Astrocyte of the hippocampus (primary cell): ENCODE data around the gene PDZRN4.
"Not testable (repeated sequence)": the region's sequence is repeated elsewhere in the genome, so short reads cannot be mapped to it uniquely, and the experiment has no call there.

ENCODE experiments used
- DNase-seq: peaks from one replicate; pipeline ENCODE4 v3.0.0; 2011; ENCODE audit warnings: low read depth, low spot score

The PDZRN4 gene

DNA sequence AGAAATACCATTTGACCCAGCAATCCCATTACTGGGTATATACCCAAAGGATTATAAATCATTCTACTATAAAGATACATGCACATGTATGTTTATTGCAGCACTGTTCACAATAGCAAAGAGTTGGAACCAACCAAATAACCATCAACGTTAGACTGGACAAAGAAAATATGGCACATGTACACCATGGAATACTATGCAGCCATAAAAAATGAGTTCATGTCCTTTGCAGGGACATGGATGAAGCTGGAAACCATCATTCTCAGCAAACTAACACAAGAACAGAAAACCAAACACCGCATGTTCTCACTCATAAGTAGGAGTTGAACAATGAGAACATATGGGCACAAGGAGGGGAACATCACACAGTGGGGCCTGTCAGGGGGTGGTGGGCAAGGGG, 97.3 kb downstream of the PDZRN4 start:
- DNase-seq: not testable (repeated sequence)

DNA sequence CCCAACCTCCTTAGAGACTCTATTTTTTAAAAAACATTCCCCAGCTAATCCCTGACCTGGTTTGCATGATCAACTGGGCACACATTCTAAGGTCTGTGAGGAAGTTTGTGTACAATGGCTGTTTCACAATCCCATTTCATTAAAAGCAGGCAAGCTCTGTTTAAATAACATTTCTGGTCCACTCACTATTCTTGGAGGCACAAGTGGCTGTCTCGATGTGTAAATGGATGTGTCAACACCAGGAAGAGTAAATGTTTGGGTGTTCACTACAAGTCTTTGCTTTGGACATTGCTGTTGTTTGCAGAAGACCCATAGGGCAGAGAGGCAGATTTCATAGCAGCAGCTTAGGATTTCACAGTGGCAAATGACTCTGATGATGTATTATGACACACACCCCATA, 98.3 kb downstream of the PDZRN4 start:
- DNase-seq: no peak

DNA sequence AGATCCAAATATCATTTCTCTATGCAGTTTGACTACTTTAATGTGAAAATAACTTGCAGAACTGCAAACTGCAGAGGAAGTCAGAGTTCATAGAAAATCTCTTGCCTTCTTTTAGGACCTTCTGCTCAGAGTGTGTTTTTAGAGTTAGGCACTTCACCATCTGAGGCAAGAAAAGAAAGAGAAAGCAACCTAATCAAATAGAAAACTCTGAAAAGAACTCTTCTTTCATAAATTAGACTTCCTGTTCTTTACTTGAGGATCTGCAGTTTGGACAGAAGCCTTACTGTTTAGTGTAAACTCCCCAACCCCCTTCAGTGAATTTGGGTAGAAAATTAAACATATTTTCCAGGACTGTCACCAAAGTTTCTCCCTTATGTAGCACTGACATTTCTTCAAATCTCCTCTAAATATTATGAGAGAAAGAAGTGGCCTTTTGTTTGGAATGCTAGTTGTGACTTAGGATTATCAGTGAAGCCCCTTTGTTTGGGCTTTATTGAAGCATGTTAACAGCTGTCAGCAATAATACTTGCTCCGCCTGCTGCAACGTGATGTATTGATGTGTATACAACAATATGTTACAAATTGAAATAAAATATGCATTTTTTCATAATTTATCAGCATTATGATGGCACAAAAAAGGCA, 99.5 kb downstream of the PDZRN4 start:
- DNase-seq: no peak

DNA sequence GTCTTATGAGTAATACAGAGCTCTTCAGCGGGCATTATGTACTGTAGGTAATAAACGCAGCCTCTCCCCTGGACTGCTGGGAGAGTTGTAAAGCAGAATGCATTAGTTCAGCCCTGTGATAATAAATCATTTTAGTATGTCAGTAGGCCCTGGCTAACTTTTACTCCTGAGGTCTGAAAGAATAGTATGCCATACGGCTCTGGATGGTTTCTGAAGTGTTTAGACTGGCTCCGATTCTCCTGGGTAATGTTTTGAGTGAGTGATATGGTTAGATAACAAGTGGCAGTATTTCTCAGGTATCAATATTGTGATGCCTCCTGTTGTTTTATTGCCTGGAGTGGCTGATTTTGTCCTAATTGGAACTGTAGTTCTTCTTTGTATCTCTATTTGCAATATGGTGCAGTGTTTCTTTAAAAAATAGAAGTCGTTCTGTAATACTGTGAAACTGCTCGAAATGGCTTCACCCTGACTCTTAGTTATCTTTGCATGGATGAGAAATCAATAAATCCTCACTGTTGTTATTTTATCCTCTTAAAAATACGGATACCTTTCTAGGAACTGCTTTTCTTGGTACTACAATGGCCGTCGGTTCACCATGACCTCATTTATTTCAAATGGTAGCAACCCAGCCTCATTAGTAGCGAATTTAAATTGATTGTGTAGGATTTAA, 100.2 kb downstream of the PDZRN4 start:
- no peak for DNase-seq

DNA sequence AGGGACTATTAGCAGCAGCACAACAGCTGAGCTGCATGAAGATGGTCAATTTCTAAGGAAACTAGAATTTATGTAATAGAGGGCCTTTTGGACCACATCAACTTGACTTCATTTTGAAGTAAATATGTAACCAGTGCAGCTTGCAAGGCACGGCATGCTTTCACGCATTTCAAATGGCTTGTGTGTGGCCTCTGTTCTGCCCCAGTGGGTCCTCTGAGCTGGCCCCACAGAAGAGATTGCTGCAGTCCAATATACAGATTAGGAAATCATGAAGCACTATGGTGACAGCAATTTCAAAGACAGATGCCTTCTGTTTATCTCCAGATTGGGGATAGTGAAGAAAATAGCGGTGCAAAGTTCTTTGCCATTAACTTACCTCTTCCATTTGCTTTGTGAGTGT, 101.4 kb downstream of the PDZRN4 start:
- no peak for DNase-seq

DNA sequence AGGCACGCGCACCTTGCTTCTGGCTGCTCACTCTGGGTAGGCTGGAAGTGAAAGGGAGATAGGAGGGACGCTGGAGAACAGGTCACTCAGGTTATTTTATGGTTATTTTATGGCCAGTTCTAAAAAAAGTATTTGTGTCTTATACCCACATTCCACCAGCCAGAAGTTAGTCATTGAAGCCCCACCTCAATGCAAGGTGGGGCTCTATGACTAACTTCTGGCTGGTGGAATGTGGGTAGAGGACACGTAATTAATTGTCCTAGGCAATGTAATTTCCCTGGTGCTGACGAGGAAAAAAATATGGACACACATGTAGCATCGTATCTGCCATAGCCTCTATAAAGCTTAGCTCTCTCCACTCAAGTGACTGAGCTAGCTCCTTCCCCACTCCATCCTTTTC, 104.9 kb downstream of the PDZRN4 start:
- DNase-seq: no peak

DNA sequence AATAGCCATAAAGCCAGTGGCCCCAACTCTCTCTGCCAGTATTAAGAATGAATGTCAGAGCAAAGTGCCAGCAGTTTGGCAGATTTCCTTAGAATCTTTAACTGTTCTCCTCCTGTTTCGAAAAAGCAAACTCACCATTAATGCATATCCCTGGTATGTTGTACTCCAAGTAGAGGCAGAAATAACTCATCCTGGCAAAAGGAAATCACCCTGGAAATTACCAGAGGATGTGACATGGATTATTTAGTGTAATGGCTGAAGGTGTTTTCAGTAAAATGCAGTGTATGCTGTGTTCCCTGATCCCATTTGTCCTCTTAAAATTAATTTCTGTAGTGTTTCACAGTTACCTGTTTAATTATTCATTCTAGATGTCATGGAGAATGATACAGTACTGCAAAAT, 105.3 kb downstream of the PDZRN4 start:
- DNase-seq: no peak

DNA sequence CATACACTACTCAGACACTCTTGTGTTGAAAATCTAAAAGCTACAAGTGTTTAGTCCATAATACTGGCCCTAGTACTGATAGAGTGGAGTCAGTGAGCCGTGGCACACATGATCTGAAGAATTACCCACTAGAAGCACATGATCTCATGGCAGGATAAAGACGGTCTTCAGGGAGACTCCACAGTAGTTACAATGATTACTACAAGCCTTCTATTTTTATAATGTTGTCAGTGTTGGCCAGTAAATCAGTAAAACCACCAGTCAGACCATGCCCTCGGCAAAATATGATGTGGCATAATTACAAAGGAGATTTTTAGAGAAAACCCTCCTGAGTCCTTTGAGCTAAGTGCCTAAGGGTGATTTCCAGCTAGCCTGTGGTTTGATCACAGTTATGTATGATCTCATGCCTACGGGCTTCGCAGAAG, 114.9 kb downstream of the PDZRN4 start:
- DNase-seq: no peak

DNA sequence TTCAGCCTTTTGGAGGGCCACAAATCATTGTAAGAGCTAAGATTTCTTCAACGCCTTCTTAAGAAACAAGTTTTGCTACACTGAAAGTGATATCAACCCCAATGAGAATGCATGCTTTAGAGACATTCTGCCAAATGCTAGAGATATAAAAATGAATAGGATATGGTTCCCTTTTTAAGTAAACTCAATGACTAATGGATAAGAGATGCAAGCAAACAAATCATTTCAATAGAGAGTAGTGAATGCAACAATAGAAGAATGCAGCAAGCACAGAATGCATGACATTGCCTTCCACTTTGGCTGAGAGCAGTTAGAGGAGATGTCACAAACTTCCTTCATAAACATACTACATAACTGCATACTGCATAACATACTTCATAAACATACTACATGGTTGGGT, 116.4 kb downstream of the PDZRN4 start:
- DNase-seq: peak; percentile 10

DNA sequence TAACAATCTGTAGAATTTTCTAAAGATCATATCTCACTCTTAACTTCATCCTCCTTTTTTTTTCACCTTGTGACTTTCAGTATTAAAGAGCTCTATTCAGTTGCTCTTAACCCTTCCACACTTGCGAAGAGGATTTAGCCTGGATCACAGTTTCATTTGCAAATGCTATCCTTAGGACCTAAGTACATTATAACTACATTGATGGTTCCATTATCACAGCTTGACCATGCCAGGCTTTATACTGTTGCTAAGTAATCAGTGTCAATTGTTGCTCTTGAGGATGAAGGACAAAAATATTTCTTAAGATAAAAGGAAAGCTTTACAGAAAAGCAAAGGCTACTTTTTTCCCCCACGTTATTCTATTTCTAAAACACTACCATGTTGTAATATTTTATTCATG, 122.2 kb downstream of the PDZRN4 start:
- DNase-seq: no peak

DNA sequence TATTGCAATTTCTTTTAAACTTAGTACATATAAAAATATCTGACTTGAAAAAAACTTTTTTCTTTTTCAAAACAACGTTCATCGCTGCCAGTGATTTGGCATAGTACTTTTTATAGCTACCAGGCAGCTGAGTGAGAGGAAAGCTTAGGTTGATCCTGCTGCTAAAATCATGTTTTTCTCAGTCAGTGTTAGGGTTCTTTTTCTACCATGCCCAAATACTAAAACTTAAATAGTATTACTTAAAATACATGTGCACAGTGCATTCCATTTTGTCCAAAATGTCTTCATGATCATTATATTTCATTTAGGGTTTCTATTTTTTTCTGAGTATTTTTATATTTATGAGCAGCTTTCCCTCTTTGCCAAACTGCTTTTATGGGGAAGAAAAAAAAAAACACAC, 123.8 kb downstream of the PDZRN4 start:
- no peak for DNase-seq

DNA sequence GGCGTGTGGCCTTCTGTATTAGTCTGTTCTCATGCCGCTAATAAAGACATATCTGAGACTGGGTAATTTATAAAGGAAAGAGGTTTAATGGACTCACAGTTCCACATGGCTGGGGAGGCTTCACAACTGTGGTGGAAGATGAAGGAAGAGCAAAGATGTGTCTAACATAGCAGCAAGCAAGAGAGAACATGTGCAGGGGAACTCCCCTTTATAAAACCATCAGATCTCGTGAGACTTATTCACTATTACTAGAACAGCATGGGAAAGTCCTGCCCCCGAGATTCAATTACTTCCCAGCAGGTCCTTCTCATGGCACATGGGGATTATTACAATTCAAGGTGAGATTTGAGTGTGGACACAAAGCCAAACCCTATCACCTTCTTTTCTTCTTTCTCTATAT, 124.3 kb downstream of the PDZRN4 start:
- DNase-seq: not testable (repeated sequence)

DNA sequence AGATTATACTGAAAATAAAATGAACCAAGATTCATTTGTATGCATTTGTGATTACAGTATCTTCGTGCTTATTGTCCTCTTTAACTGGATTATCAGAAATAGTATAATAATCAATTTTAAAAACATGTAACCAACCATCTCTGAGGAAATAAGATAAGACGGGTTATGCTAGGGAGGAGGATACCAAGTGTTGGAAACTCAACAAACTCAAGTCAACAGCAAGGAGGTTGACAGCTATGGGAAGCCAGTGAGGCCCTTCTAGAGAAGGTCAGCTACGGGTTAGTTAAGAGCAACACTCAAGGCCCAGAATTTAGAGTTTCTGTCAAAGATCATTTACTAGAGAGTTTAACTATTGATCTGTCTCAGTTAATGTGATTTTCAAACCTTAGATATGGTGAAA, 137.2 kb downstream of the PDZRN4 start:
- no peak for DNase-seq

DNA sequence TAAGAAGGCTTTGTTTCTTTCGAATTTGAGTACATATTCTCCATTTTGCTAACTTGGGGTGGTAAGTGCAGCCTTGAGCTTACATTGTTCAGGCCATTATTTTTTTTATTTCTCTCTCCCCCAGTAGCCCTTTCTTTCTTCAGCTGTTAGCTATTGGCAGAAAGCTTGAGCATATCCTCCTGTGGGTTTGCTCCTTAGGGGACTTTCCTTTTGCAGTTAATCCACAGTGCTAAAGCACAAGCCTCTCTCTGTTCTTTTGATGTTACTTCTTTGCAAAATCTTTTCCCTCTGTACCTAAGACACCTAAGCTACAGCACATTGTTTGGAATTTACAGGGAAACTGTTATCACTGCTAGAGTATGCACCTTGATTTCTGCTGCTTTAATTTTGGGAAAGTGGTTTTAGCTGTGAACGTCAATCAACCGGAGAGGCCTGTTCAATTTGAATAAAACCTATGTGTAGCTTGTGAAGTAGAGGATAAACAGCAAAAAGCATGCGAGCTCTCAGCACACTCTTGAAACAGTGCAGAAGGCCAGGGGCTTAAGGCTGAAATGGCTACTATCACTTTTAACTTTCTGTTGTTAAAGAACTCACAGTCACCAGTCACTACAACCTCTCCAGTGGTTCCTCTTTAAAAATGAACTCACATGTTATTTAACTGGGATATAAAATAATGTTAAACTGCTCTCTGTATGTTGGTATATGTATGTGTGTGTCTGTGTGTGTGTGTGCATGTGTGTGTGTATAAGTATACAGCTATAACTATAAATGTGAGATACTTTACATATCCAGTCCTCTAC, 139.2 kb downstream of the PDZRN4 start:
- DNase-seq: no peak

DNA sequence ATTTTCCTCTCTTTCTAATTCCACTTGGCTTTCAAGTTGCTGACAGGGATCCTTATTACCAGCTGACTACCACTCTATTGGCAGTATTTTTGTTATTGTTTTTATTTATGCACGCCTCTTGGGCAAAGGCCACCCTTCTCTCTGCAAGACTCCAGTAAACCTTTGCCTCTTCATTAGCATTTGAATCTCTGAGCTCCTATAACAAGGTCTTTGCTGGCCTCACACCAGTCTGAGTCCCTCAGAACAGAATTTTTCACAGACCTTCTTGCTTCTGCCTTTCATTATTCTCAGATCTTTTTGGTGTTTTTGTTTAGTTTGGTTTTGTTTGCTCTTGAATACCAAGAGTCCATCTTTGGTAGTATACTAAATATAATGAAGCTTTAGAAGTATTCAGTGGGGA, 145.9 kb downstream of the PDZRN4 start:
- peak; percentile 42 for DNase-seq

DNA sequence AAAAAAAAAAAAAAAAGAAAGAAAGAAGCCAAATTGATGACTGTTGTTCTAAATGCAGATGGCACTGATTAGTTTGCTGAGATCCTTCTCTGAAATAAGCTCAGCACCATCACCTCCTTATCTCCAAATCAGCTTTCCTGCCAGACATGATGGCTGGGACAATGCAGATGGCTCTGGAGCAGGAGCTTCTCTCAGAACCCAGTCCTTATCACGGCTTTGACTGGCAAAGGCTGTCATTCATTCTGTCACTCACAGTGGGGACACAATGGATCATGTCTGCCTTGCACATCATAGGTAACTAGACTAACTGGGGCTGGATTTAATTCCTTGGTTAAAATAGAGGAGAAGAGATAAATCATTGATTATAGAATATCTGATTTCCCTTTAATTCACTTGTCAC, 146.3 kb downstream of the PDZRN4 start:
- DNase-seq: no peak

DNA sequence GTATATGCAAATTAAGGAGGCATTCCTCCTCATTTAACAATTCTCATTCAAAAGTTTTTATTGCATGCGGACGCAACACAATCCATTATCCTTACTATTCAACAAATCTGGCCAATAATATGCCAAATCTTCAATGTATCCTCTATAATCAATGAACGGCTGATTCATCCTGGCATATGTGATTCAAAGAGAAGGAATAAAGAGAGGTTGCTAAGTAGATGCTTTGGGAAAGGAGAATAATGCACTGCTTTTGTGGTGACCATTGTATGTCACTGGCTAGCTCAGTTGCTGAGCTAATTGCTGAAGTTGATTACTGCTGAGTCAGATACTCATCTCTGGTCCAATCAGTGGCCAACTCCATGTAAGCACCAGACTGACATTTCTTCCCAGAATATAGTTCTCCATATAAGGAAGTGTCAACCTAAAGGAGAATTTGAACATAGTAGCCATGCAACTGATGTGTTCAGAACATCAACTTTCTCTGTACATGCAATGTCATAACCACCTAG, 148.0 kb downstream of the PDZRN4 start:
- DNase-seq: peak; percentile 28

DNA sequence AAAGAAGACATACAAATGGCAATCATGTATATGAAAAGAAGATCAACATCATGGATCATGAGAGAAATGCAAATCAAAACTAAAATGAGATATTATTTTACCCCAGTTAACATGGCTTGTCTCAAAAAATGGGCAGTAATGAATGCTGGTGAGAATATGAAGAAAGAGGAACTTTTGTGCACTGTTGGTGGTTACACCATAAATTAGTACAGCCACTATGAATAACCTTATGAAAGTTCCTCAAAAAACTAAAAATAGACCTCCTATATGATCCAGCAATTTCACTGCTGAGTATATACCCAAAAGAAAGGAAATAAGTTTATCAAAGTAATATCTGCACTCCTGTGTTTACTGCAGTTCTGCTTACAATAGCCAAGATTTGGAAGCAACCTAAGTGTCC, 151.7 kb downstream of the PDZRN4 start:
- no peak for DNase-seq

DNA sequence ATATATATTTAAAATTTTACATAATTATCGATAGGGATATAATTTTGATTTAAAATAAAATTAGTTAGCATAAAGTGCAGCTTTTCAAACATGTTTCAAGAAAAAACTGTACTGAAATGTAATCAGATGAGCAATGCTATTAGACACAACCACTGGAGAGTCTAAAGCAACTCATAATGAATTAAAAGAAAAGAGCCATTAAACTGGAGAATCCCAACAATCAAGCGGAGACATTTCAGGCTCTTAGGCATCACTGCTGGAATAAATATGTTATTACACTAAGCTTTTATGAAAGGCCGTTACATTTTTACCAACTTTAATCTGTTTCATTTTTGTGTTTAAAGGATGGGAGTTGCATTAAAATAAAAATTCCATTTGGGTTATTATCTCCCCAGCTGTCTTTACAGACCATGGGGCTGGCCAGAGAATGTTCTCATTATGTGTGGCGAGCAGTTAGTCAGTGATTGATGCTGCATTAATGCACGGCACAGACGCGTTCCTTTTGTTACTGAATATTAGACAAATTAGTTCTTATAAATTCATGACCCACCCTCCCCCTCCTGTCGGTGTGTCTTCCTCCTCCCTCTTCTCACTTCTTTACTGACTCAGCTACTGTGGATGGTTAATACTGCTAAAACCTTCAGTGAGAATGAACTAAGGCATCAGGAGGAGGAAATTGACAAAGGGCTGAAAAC, 156.8 kb downstream of the PDZRN4 start:
- DNase-seq: peak; percentile 10

DNA sequence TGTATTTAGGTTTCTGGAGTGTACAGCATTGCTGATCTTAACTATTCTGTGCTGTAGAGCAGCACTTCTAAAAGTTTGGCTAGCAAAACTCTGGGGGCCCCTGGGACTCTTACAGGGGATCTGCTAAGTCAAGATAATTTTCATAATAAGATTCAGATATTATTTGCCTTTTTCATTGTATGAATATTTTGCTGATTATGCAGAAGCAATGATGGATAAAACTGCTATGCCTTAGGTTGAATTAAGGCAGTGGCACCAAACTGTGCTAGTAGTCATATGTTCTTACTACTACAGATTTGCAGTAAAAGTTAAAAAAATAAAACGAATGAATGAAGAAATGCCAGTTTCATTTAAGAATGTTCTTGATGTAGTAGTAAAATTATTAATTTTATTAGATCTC, 160.1 kb downstream of the PDZRN4 start:
- no peak for DNase-seq

DNA sequence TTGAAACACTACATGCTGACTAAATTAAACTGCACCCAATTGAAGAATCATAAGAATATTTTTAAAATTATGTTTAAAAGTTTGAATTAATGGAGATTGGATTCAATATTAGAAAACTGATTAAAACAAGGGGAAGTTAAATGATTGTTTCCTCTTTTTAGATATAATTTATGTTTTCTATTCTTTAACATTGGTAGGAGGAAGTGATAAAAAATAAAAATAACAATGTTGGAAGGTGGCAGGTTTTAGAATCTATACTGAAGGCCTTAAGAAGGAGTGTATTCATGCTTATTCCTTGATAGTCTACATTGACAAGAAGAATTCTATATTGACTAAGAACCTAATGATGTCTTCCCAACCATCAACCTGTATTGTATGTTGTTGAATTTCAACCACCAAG, 168.1 kb downstream of the PDZRN4 start:
- no peak for DNase-seq

DNA sequence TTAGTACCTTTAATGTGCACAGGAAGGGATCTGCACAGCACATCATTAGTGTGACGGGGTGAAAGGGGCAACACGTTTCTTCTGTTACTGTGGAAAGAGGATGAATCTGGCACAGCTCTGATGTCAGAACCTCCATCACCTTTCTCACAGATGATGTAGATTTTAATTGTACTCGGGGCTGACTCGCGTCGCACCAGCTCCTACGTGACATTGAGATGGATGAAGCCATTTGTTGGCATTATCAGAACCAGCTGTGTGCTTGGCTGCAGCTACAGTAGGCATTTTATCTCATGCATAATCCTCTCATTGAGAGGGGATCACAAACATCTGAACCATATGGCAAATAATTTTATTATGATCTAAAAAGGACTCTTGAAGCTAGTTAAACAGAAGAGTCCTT, 173.6 kb downstream of the PDZRN4 start:
- DNase-seq: no peak
